Activated CD8-positive, alpha-beta memory T cell treated with anti-CD3 and anti-CD28 coated beads for 48 hours (primary cell): Measurements from ENCODE around the gene MDH1B.

ENCODE experiments used
- DNase-seq, 3 experiments: peaks; one replicate each; pipeline ENCODE4 v3.0.0-alpha.2; 2020; ENCODE audit warnings: low read depth in 2 of 3, low spot score in 2 of 3

MDH1B gene

GRCh38 chr2:206698811-206699210 lies 66.3 kb downstream of the MDH1B start:
- DNase-seq, result no peak

DNA sequence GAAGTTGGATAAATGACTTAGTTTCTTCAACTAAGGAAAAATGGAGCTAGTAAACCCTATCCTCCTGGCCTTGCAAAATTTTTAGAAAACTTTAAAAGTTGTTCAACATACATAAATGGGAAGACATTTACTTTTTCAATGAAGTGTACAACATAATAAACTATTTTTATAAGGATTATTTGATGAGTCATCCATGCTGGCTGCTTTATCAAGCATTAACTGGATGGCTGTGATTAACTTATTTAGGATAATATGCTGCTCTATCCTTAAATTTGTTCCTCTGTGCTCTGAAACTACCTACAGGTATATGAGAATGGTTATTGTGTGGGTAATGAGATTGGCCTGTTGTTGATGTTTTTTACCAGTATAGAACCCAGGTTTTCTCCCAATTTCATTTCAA lies 68.2 kb downstream of the MDH1B start:
- DNase-seq, result no peak

GRCh38 chr2:206693399-206694137 lies 71.6 kb downstream of the MDH1B start:
- no peak for DNase-seq

DNA sequence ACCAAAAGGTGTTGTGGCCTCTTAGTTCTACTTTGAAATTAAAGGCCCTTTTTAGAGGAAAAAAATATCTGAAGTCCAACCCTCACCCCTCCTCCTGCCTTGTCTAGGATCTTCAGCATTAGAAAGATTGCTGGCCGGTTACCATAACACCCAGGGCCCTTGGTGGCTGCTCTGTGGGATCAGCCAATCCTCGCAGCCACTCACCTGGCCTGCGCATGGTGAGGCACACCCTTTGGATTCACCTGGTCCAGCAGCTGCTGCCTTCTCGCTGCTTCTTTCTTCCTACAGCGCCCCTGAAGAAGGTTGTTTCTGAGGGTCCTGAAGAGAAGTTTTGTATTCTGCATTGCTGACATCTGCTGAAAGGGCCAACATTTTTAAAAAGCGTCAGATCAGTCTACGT lies 72.2 kb downstream of the MDH1B start:
- DNase-seq, result no peak

DNA sequence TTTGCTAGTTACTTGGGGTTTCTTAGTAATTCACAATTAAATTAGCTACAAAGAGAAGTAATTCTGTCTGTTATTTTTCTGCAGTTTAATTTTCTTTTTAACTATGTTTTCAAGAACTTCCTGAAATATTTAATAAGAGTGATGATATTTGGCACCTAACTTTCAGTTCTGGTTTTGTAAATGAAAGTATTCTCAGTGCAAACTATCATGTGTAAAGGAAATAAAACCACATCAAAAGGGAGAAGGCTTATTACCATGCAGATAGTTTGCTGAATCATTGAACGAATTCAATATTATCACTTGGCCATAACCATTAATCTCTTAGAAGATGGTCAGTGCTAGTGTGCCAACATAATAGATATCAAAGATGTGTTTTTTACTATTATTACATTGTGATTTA lies 76.1 kb downstream of the MDH1B start:
- no peak for DNase-seq

GRCh38 chr2:206688453-206688852 lies 76.7 kb downstream of the MDH1B start:
- no peak for DNase-seq
